Measurements from ENCODE around the gene PRKCZ.
A peak's percentile ranks its signal among the peaks of the same experiment; 100 is the strongest.

The PRKCZ gene

DNA sequence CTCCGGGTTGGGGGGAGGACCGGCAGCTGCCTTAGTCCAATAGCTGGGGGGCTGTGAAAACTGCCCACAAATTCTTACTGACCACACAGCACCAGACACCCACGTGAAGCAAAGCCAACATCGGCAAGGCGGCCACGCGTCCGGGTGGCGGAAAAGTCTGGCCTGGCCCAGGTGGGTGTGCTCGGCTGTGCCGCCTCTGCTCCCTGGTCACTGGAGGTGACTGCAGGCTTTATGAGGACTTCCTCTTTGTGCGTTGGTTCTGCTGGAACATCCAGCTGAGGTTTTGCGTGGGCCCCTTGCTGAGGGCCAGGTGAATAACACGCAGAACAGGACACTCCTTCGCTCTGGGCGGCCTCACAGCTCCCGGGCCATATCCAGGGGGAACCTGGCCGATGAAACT is 108.9 kb downstream of the PRKCZ start:
- no peak for DNase-seq (ENCODE audit: low spot score)

DNA sequence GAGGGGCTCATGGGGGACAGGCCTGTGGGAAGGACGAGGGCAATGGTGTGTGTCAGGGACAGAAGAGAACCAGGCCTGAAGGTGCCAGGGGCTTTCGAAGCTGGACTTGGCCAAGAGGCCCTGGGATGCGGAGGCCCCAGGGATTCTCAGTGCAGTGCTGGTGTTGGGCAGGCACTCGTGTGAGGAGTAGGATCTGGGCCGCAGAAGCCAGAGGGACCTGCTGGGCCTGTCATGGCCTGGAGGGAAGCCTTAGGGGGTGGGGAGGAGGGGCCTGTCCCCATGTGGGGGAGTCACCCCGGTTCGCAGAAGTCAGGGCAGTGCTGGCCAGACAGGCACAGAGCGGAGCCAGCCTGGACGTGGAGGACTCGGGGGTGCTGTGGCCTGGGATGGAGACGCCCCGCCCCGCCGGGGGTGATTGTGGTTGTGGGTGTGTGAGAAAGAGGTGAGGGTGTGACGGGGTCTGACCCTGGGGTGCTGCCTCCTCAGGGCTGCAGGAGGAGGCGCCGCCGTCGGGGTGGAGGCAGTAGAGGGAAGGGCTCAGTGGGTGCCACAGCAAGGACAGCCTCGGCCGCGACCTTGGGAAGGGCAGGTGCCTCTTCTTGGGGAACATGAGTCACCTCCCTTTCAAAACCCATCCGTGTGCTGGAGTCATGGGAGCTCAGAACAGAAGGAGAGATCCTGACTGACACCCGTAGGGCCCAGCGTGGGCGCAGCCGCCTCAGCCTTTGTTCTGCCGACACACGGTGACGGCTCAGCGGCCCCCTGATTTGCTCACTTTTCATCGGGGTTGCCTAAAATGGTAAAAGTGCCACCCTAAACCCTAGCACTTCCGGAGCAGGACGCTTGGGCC is 110.5 kb downstream of the PRKCZ start:
- DNase-seq (ENCODE audit: low spot score) = no peak

- DNase-seq (ENCODE audit: low spot score) = no peak
These were observed 113.0 kb downstream of the PRKCZ start for GRCh38 chr1:2163205-2163604.

DNA sequence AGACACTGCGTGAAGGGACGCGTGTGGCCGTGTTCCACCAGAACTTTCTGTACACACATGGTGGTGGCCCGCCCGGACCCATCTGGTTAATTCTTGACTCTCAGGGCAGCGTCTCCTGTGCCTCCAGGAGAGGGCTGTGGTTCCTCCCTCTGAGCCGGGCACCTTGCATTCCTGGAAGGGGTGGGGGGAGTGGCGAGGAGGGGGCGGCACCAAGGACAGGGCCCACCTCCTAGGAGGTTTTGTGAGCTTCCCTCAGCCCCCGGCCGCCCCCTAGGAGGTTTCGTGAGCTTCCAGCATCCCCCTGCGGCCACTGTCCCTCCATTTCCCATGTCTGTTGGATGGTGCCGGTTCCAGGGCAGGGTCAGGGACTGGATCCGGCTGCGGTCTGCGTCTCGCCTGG is 115.4 kb downstream of the PRKCZ start:
- DNase-seq (ENCODE audit: low spot score) = no peak

DNA sequence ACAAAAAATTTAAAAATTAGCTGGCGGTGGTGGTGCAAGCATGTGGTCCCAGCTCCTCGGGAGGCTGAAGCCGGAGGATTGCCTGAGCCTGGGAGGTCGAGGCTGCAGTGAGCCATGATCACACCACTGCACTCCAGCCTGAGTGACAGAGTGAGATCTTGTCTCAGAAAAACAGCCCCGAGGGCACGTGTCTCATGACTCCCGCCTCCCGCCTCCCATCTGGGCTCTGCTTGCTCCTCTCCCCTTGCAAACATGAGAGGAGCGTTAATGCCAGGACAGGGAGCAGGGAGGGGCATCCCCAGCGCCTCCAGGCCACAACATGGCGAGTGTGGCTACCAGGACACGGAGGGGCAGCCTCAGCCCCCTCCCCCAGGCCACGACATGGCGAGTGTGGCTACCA is 116.0 kb downstream of the PRKCZ start:
- DNase-seq (ENCODE audit: low spot score) = no peak

DNA sequence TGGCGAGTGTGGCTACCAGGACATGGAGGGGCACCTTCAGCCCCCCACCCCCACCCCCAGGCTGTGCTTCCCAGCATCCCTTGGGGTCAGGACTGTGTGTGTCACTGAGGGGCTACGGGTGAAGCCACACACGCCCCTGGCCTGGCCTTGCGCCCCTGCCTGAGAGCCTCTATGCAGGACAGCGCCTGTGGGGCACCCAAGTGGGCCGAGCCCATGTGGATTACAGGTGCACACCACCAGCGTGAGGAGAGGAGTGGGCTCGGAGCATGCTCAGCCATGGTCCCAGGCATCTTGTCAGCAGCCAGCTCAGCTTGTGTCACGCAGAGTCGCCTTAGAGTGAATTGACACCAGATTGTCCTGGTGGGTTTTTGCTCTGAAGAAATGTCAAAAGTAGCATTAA is 116.5 kb downstream of the PRKCZ start:
- no peak for DNase-seq (ENCODE audit: low spot score)

DNA sequence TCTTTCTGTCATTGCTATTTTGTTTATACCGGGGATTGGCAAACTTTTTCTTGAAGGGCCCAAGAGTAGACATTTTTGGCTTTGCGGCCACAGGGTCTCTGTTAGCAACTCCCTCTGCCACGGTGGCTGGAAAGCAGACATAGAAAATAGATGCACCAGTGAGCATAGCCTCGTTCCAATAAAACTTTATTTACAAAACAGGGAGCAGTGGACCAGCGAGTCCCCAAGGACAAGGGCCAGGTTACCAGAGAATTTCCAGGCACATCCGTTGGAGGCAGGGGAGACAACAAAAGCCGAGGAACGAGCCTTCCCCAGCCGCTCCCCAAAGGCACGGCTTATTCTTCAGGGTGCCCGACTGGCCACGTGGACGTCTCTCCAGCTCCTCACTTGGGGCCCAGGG is 117.9 kb downstream of the PRKCZ start:
- no peak for DNase-seq (ENCODE audit: low spot score)

- no peak for DNase-seq (ENCODE audit: low spot score)
These were observed 118.3 kb downstream of the PRKCZ start for GRCh38 chr1:2168535-2168934.

- DNase-seq (ENCODE audit: low spot score) = no peak
These were observed 119.1 kb downstream of the PRKCZ start for GRCh38 chr1:2169200-2169836.

- DNase-seq (ENCODE audit: low spot score) = peak; percentile 70
These were observed 120.0 kb downstream of the PRKCZ start for GRCh38 chr1:2170211-2170610.

- no peak for DNase-seq (ENCODE audit: low spot score)
These were observed 121.8 kb downstream of the PRKCZ start for GRCh38 chr1:2172012-2172411.

DNA sequence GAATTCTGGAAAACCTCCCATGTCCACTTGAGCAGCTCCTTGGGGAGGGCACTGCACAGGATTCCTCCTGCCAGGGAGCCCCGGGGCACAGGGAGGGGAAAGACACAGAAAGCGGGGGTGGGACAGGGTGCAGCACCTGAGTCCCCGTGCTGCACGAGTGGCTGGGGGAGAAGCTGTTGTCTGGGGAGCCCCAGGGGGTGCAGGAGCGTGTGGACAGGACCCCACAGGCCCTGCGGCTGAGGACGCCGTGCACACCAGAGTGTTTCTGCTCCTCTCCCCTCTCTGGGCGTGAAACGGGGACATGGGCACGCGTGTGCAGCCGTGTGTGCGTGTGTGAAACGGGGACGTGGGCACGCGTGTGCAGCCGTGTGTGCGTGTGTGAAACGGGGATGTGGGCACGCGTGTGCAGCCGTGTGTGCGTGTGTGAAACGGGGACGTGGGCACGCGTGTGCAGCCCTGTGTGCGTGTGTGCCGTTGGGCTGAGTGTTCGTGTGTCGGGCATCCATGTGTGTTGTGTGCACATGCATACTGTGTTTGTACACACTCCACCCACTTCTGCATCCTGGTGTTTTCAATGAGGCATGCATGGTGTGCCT is 122.4 kb downstream of the PRKCZ start:
- no peak for DNase-seq (ENCODE audit: low spot score)

GRCh38 chr1:2173546-2174347 is 123.5 kb downstream of the PRKCZ start:
- no peak for DNase-seq (ENCODE audit: low spot score)

DNA sequence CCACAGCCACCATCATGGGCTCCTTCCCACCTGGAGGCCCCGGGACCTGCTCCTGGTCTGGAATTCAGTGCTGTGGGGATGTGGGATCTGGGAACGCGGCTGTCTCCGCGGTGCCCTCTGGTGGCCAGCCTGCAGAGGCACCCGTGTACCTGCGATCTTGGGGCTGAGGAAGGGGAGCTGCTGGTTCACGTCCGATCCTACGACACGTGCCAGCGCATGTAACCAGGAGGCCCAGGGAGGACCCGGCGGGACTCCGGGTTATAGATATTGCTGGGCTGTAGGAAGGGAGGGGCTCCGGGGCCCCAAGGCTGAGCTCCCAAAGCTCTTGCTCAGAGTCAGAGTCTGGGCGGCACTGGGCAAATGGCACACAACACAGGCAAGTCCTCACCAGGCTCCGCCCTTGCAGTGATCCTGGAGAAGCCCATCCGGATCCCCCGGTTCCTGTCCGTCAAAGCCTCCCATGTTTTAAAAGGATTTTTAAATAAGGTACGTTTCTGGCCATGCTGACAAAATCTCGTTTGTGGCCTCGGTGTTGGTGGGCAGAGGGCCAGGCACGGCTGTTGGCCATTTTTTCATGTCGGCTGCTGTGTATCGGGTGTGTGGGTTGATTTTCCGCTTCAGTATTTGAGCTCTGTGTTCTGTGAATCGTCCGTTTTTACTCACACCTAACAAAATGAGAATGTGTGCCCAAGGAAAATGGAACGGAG is 124.3 kb downstream of the PRKCZ start:
- peak; percentile 91 for DNase-seq (ENCODE audit: low spot score)

DNA sequence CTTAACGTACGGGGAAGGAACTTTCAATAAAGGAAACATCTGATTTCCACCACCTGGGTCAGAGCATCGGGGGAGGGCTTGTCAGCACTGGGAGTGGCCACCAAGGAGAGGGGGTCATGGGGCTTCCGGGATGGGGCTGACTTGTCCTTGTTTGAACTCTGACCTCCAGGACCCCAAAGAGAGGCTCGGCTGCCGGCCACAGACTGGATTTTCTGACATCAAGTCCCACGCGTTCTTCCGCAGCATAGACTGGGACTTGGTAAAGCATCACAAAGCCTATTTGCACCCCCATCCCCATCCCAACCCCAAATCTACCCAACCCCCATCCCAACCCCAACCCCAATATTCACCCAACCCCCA is 124.8 kb downstream of the PRKCZ start:
- no peak for DNase-seq (ENCODE audit: low spot score)

GRCh38 chr1:2175681-2176454 is 125.7 kb downstream of the PRKCZ start:
- DNase-seq (ENCODE audit: low spot score) = no peak

DNA sequence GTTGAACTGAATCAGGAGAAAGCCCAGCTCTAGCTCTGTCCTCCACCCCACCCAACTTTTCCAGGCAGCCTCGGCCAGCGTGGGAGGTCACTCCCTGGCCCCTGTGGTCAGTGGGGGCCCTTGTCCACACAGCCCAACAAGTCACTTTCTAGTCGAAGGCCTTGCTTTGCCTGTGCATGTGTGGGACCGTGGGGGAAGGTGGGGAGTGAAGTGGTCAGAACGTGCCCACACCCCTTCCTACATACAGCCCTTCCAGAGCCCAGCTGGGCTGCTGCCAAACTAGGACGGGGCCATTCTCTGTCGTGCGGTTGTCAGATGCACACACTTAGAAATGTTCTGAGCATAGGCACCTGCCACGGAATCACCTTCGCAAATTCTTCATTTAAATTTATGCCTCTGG is 126.4 kb downstream of the PRKCZ start:
- DNase-seq (ENCODE audit: low spot score) = no peak

- no peak for DNase-seq (ENCODE audit: low spot score)
These were observed 127.3 kb downstream of the PRKCZ start for GRCh38 chr1:2177541-2177940.

- DNase-seq (ENCODE audit: low spot score) = no peak
These were observed 127.8 kb downstream of the PRKCZ start for GRCh38 chr1:2177946-2178538.

GRCh38 chr1:2178875-2179274 is 128.7 kb downstream of the PRKCZ start:
- no peak for DNase-seq (ENCODE audit: low spot score)

All from AG20443 (cell line).